GM18867 (cell line): ENCODE results near the gene HTR3A.

Source experiments
- ATAC-seq: cut with Tn5 transposase; IDR thresholded peaks from one replicate; pipeline ENCODE4 v1.9.1; 2021; ENCODE audit warnings: mild to moderate bottlenecking, moderate library complexity; ENCODE audit not compliant: unreplicated experiment

HTR3A gene

DNA sequence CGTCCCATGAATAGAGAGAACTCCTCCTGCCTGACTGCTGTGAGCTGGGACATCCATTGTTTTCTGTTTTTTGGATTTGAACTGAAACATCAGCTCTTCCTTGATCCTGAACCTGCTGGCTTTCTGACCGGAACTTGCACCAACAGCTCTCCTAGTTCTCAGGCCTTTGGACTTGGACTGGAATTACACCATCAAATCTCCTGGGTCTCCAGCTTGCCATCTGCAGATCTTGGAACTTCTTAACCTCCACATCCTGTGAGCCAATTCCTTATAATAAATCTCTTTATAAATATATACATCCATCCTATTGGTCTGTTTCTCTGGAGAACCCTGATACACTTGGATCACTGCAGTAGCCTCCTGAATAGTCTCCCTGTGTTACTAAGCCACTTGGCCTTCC is 42.1 kb downstream of the HTR3A start:
- no peak for ATAC-seq

- ATAC-seq = no peak
These were observed 42.8 kb downstream of the HTR3A start for GRCh38 chr11:114017723-114018122.

- no peak for ATAC-seq
These were observed 44.1 kb downstream of the HTR3A start for GRCh38 chr11:114019046-114019445.

- ATAC-seq = no peak
These were observed 44.7 kb downstream of the HTR3A start for GRCh38 chr11:114019574-114019973.

DNA sequence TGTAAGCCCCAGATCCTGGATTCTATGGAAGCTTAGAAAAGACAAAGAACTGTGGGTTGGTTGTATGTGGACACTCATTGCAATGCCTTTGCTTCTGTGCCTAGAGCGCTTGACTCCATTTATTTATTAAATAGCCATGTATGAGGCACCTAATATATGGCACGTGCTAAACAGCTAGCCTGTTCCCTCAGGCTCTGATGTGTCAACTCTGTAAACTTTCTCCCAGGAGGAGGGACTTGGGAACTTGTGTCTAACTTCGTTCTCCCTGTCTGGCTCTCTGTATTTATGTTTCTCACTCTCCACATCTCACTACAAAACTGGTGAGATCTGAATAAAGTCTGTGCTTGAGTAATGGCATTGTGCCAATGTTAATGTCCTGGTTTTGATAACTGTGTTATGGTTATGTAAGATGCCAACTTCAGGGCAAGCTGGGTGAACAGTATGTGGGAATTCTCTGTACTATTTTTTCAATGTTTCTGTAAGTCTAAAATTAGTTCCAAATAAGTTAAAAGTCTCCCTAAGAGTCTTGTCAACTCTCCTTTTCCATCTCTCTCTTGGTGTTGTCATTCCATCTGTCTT is 50.5 kb downstream of the HTR3A start:
- no peak for ATAC-seq

DNA sequence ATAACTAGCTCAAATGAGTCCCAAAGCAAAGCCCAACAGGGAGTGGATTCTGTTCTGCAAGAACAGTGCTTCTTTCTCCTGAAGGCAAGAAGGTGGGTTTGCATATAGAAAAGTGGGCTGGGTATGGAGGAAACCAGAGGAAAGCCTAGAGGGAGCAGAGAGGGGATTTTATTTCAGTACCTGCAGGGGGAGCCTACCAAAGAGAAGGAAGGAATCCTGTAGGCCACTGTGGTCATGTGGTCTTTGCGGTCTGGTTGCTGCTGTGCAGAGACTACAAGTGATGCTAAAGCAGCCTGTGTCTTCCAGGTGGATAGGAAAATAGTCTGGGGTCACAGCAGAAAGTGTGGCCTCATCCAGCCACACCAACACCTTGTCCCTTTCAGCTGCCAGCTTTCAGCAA is 51.4 kb downstream of the HTR3A start:
- no peak for ATAC-seq

DNA sequence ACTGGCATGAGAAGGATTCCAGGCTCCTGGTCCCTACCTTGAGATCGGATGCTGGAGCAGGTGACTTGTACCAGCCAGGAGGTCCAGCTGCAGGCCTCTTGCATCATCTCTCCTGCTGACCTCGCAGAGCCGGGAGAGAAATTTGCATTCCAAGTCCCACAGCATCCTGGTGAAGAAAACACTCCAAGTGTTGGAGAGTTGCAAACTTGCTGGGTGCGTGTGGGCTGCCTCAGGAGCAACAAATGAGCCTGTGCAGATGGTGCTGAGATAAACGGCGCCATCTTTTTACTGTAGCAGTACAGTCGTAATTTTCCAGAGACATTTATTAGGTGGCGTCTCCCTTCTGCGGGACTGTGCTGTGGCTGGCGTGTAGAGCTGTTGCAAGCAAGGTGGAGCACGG is 52.5 kb downstream of the HTR3A start:
- ATAC-seq = no peak

GRCh38 chr11:114027926-114028325 is 53.0 kb downstream of the HTR3A start:
- no peak for ATAC-seq

DNA sequence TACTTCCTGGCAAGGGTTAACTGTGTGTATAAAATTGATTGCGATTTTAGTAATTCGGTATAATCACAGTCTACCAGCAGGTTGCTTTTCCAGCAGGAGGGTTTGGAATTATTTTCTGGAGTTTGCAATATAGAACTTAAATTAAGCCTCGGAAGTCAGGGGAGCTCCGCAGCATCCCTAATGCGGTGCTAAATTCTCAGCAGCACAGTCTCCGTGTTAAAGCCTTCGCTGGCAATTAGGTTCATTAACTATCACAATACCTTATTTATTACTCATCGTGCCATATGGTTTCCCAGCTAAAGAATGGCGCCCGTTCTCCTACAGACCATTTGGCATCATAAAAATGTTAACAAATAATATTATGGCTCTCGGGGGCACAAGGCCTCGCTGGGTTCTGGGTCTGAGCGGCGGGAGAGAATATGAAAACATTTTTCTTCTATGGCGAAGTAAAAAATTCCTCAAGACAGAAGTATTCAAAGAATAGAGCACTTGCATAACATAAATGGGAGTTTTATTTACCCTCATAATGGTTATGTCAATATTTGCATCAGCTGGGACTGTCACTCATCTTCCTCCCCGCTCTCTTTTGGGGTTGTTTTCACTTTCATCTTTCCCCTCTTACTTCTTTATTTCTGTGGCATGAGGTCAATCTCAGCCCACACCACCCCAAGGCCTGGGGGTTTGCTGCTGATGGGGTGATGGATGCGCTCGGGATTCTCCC is 56.5 kb downstream of the HTR3A start:
- no peak for ATAC-seq

DNA sequence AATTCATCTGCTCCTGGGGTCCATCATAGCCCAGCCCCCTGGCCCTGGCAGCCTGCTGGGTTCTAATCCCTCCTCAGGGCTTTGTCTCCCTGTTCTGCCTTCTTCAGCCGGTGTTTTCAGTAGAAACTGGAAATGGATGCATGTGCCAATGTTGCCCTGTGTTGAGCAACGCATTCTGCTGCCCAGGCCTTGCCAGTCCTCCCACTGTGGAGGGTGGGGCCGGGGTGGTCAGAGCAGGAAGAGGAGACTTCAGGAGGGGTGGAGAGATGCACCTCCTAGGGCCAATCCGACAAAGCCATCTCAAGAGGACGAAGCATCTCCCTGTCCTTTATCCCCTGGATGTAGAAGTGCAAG is 57.0 kb downstream of the HTR3A start:
- no peak for ATAC-seq

DNA sequence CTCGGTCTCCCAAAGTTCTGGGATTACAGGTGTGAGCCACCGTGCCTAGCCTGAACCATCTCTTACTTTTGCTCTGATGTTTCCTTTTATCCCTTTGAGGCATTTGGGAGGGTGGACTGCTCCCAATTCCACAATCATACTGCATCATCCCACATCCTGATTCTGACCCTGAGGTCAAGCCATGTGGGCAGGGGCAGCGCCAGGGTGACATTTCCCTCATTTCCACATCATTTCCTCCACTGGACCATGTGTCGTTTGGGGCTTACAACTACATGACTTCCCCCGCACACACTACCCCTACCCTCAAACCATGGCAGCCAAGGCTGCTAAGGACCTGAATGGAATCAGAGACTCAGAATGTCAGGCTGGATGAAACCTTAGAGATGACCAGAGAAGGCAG is 58.2 kb downstream of the HTR3A start:
- no peak for ATAC-seq

- ATAC-seq = no peak
These were observed 58.7 kb downstream of the HTR3A start for GRCh38 chr11:114033572-114033971.

DNA sequence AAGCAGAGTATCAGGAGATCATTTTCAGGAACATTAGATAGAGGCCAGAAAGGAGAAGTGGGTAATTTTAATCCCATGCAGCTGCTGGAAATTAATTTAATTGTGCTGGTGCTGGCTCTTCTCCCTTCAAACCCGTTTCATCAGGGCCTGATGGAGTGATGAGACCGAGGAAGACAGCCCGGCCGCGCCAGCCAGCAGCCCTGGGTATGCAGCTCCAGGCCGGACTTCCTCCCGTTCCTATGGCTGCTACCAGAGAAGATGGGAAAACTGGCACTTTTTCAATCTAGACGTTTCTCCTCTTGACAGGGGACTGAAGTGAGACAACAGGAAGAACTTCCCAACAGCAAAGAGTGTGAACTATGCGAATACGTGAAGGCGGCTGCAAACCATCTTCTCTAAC is 60.0 kb downstream of the HTR3A start:
- ATAC-seq = no peak

DNA sequence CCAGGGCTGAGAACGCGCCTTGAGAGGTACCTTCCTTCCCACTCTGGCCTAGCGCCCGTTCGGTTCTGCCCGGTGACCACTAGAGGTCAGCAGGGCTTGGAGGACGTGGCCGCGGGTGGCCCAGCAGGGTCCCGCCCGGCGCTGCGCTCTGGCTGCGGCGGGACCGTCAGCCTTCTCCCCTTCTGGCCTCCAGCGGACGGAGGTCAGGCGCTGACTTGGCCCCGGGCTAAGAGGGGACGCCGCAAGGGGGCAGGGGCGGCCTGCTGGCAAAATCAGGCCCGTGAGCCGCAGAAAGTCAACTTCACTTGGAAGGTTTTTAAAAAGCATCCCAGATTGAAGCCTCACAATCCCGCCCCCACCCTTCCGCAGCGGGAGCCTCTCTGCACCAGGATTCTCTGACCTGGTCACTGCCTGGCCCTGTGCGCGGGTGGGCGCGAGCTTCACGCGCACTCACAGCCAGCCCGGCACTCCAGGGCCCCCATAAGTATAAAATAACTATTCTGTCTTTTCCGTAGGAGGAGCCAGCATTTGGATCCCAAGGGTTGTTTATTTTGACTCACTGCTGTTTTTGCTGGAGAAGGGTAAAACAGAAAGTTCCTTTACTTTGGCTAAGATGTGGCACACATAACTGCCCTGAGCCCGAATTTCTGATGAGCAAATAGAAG is 61.4 kb downstream of the HTR3A start:
- ATAC-seq = no peak

DNA sequence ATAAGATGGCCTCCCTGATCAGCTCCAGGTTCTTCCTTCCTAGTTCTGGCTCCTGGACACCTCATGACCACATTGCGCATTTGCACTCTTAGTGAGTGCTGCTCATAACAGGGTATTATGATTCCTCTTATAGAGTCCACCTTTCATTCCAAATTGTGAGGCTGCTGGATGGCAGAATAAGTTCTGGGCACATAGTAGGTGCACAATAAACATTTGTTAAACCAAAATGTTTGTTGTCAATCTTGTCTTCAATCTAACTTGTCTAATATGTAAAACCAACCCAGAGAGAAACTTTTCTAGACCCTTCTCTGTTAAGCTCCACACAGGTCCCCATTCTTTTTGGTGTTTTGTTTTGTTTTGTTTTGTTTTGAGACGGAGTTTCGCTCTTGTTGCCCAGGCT is 62.0 kb downstream of the HTR3A start:
- no peak for ATAC-seq

- no peak for ATAC-seq
These were observed 64.6 kb downstream of the HTR3A start for GRCh38 chr11:114039551-114039950.
